PC-9 (cell line): ENCODE measurements around the gene STAB1. TPM values are rescaled to one million over a fixed set of nuclear protein-coding genes. Genes with fewer than 3 reads are reported as not detected.

Experiments
- BruUV-seq: library from RNA; stranded (reverse); fragments of 400-500 nt; replicated peaks from 2 replicates; lab custom pipeline; 2021; lab: Mats Ljungman, UMichigan
- CTCF ChIA-PET: fragments of 300-600 bp; sonication (Branson Sonifier 250); formaldehyde crosslinking; loops from one replicate; lab custom pipeline; 2022; ENCODE audit warnings: antibody characterized with exemption; lab: Charles Lee
- POLR2A ChIA-PET: fragments of 300-600 bp; sonication (Branson Sonifier 250); formaldehyde crosslinking; loops from one replicate; lab custom pipeline; 2022; ENCODE audit warnings: antibody characterized with exemption; ENCODE audit not compliant: unreplicated experiment; lab: Charles Lee
- DNase-seq, 2 experiments: peaks; one replicate each; pipeline versions ENCODE4 v3.0.0 to v3.0.0-alpha.2; 2015 to 2022; ENCODE audit warnings: mixed read lengths in 1 of 2
- H2AFZ ChIP-seq: fragments of 200-600 bp; sonication (generic); 2 replicates; pipeline ENCODE4 v1.8.1; 2017; ENCODE audit warnings: antibody characterized with exemption
- H3F3A ChIP-seq: fragments of 200-600 bp; sonication (generic); 2 replicates; pipeline ENCODE4 v1.8.1; 2017; ENCODE audit warnings: antibody characterized with exemption, mild to moderate bottlenecking, low read depth; ENCODE audit not compliant: insufficient read depth
- H3K27ac ChIP-seq: fragments of 200-600 bp; sonication (generic); 2 replicates; pipeline ENCODE4 v1.6.1; 2016; ENCODE audit warnings: mixed run types
- H3K27me3 ChIP-seq: fragments of 200-600 bp; sonication (generic); 2 replicates; pipeline ENCODE4 v1.6.1; 2016; ENCODE audit warnings: low read depth, mixed run types; ENCODE audit not compliant: insufficient read depth
- H3K36me3 ChIP-seq: fragments of 200-600 bp; sonication (generic); 2 replicates; pipeline ENCODE4 v1.6.1; 2016; ENCODE audit warnings: low read depth, mixed run types
- H3K4me1 ChIP-seq: fragments of 200-600 bp; sonication (generic); replicated peaks from 2 replicates; pipeline ENCODE4 v1.6.1; 2016; ENCODE audit warnings: mixed run types; ENCODE audit not compliant: insufficient read depth
- H3K4me2 ChIP-seq: fragments of 200-600 bp; sonication (generic); 2 replicates; pipeline ENCODE4 v1.6.1; 2017; ENCODE audit warnings: mixed run types
- H3K4me3 ChIP-seq: fragments of 200-600 bp; sonication (generic); 2 replicates; pipeline ENCODE4 v1.6.1; 2016; ENCODE audit warnings: mixed run types
- H3K79me2 ChIP-seq: fragments of 200-600 bp; sonication (generic); 2 replicates; pipeline ENCODE4 v1.6.1; 2017; ENCODE audit warnings: low read depth, mixed run types
- H3K9me2 ChIP-seq: fragments of 200-600 bp; sonication (generic); 2 replicates; pipeline ENCODE4 v1.8.1; 2017; ENCODE audit warnings: mild to moderate bottlenecking; ENCODE audit not compliant: insufficient read depth
- H3K9me3 ChIP-seq: fragments of 200-600 bp; sonication (generic); 2 replicates; pipeline ENCODE4 v1.8.1; 2016; ENCODE audit warnings: low read depth; ENCODE audit not compliant: insufficient read depth
- H4K20me1 ChIP-seq: fragments of 200-600 bp; sonication (generic); 2 replicates; pipeline ENCODE4 v1.8.1; 2017; ENCODE audit not compliant: insufficient read depth
- CTCF ChIP-seq: fragments of 200-600 bp; sonication (generic); conservative IDR thresholded peaks from 2 replicates; pipeline ENCODE4 v1.6.1; 2017; ENCODE audit warnings: mixed run types, antibody characterized with exemption, mild to moderate bottlenecking, moderate library complexity
- EZH2 ChIP-seq: fragments of 200-600 bp; sonication (generic); IDR thresholded peaks from 2 replicates; pipeline ENCODE4 v1.8.0; 2017; ENCODE audit warnings: antibody characterized with exemption, low read depth
- intact Hi-C: fragments of 100-400 bp; cut with micrococcal nuclease; formaldehyde crosslinking; loops from one replicate; pipeline ENCODE4 v1.10.0; 2022; ENCODE audit not compliant: unreplicated experiment
- total RNA-seq: library from RNA; stranded (reverse); gene quantifications from 2 replicates; pipeline ENCODE4 v1.2.3, GENCODE V29; 2021

STAB1 gene
- total RNA-seq, 1 experiment from 2014 or later, result 0.04 TPM

GRCh38 chr3:52452570-52453221 is 42.4 kb upstream of the STAB1 start:
- no peak for DNase-seq
- no peak overlapping the region for H3K27ac ChIP-seq
- CTCF ChIA-PET, result no interaction called here
- H3K4me2 ChIP-seq, result no peak overlapping the region
- peaks cover 37% of the 10 kb centered on the region for H3K4me1 ChIP-seq
- H3K36me3 ChIP-seq, result no peaks in the 10 kb centered on the region
- H3K9me3 ChIP-seq, result no peaks in the 10 kb centered on the region
- TF ChIP-seq CTCF (no peak), EZH2 (no peak)
- intact Hi-C loops, result loop anchor here (5.0 kb wide), 1 partner anchor 235 kb away; no protein-coding TSS in a partner anchor
- peaks cover 8% of the 10 kb centered on the region; the same call in 1 of the 2 replicates for H3K79me2 ChIP-seq
- POLR2A ChIA-PET, result no interaction called here
- no peaks in the 10 kb centered on the region for H3K9me2 ChIP-seq
- no peaks in the 10 kb centered on the region for H4K20me1 ChIP-seq
- no peak overlapping the region for H2AFZ ChIP-seq
- H3K4me3 ChIP-seq, result no peak overlapping the region
- peaks cover 16% of the 10 kb centered on the region; the same call in 1 of the 2 replicates for H3F3A ChIP-seq
- BruUV-seq, result no TSS peak
- H3K27me3 ChIP-seq, result no peaks in the 10 kb centered on the region

DNA sequence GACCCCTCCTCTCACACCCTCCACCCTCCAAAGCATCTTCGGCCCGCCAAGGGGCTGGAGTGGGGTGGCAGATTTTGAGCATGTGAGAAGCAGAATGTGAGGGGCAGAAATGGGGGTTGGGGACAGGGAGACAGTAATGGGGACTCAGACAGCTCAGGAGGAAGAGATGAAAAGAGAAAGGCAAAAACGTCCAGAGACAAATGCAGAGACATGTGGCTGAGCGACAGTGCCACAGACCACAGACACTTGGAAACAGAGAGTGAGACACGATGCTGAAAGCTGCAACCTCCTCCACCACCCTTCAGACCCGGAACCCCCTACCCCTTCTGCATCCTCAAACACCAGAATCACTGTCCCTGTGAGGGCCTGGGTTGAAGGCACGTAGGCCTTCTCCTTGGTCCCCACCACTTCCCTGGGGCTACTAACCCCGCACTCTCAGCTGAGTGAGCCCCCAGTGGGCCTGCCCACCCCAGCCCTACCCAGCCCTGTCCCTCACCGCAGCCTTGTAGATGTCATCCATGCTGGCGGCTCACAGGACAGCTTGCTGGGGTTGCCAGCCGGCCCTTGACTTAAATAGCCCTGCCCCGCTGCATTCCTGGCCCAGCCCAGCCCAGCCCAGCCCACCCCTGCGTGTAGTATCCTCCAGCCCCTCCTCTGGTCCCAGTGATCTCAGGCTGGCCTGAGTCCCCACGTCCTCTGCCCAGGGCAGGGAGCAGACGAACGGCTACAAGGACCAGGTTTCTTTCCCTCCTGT is 41.5 kb upstream of the STAB1 start, which contains the start of gene TNNC1:
Gene TNNC1 (minus strand): TSS at position 546 of the 754 bp plus-strand sequence. CDS start 26 bp downstream, at position 520.
- peaks cover 16% of the 10 kb centered on the region; the same call in 1 of the 2 replicates for H3F3A ChIP-seq
- H2AFZ ChIP-seq, result peak within 1 kb of the TSS; percentile 67; the same call in 1 of the 2 replicates
- H3K79me2 ChIP-seq, result peaks cover 8% of the 10 kb centered on the region; the same call in 1 of the 2 replicates
- H3K4me1 ChIP-seq, result peaks cover 37% of the 10 kb centered on the region
- H3K27me3 ChIP-seq, result no peaks in the 10 kb centered on the region
- peak within 1 kb of the TSS; percentile 77 for H3K4me2 ChIP-seq
- no peak for TF ChIP-seq EZH2
- TF ChIP-seq CTCF, result no peak
- peak within 1 kb of the TSS; percentile 81; the same call in 1 of the 2 replicates for H3K4me3 ChIP-seq
- POLR2A ChIA-PET, result interaction anchor here (0.6 to 0.9 kb wide), 2 partner anchors 83 to 230 kb away, joined by 3 read pairs; partner anchors contain the start of gene UQCC5
- no peaks in the 10 kb centered on the region for H3K9me3 ChIP-seq
- H3K27ac ChIP-seq, result no peak within 1 kb of the TSS
- CTCF ChIA-PET, result interaction anchor here (0.7 kb wide), 1 partner anchor 217 kb away, joined by 3 read pairs; no protein-coding TSS in a partner anchor
- no peaks in the 10 kb centered on the region for H3K9me2 ChIP-seq
- intact Hi-C loops, result loop anchor here (2.0 to 5.0 kb wide), 2 partner anchors 73 to 236 kb away; no protein-coding TSS in a partner anchor
- H4K20me1 ChIP-seq, result no peaks in the 10 kb centered on the region
- BruUV-seq, result TSS peak; percentile 57
- no peaks in the 10 kb centered on the region for H3K36me3 ChIP-seq
- DNase-seq, result peak in 1 of 2 experiments; percentile 58

DNA sequence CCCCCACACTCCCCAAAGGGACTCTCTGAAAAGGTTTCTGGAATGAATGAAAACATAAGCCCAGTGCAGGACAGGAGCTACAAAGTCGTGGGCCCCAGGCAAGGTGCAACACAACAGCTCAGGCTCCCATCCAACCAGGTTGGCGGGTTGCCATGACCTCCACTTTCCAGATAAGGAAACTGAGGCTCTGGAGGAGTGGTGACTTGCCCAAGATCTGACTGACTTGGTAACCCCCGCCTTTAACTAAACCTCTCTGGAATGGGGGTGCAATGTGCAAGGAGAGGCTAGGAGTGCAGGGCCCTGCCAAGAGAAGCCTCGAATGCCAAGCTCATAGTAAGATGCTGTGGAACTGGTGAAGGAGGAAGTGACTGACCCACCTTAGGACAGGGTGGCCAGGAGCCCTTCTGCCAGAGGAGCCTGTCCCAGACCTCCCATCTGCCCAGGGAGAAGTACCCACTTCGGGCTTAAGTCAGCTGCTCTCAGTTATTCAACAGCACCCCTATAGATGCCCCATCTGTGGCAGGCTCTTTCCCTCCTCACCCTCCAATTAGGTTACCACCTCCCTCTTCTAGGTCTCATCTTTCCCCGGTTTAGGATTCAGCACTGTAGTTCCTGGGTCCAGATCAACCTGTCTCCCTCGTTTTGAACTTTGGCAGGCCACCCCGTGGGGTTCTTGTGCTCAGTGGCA is 40.7 kb upstream of the STAB1 start:
- ChIA-PET POLR2A (interaction anchor here (0.6 kb wide), 1 partner anchor 229 kb away, joined by 3 read pairs; no protein-coding TSS in a partner anchor), CTCF (no interaction called here)
- Histone ChIP-seq H4K20me1 (no peaks in the 10 kb centered on the region), H3K27me3 (no peaks in the 10 kb centered on the region), H3K79me2 (peaks cover 8% of the 10 kb centered on the region; the same call in 1 of the 2 replicates), H3K36me3 (no peaks in the 10 kb centered on the region), H3K4me2 (peak overlapping the region; percentile 77), H3K4me1 (peaks cover 37% of the 10 kb centered on the region), H3F3A (peaks cover 15% of the 10 kb centered on the region; the same call in 1 of the 2 replicates), H3K4me3 (peak overlapping the region; percentile 81; the same call in 1 of the 2 replicates), H3K9me3 (no peaks in the 10 kb centered on the region), H2AFZ (no peak overlapping the region), H3K9me2 (no peaks in the 10 kb centered on the region), H3K27ac (no peak overlapping the region)
- intact Hi-C loops, result loop anchor here (2.0 to 5.0 kb wide), 2 partner anchors 72 to 237 kb away; no protein-coding TSS in a partner anchor
- TF ChIP-seq EZH2 (no peak), CTCF (no peak)
- no TSS peak for BruUV-seq
- DNase-seq, result no peak
